ENCODE measurements around the gene LTA4H. TPM values are rescaled to one million over a fixed set of nuclear protein-coding genes. Genes with fewer than 3 reads are reported as not detected.

LTA4H gene
- total and polyA plus RNA-seq, 2 experiments from 2014 or later: 46.2 to 62.9 TPM

DNA sequence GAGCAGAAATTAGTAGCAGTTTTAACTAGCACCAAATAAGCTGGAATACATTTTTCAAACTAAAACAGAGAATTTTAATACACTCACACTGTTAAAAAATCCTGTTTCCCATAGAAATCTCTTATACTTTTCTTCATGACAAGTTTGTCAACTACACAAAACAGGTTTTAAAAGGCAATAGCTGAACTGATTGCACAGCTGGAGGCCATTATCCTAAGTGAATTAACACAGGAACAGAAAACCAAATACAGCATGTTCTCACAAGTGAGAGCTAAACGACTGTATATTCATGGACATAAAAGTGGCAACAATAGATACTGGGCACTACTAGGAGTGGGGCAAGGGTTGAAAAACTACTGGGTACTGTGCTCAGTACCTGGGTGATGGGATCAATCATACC, 27.7 kb downstream of the LTA4H start:
- TF ChIP-seq EZH2 (IDR thresholded peaks at IDR 0.05; ENCODE audit: insufficient read depth, poor library complexity, severe bottlenecking): no peak
- TF ChIP-seq EZH2phosphoT487 (IDR thresholded peaks at IDR 0.05; ENCODE audit: insufficient read depth, low read depth): no peak
- Histone ChIP-seq H3K9me3 (ENCODE audit: low read depth) (no peaks in the 10 kb centered on the region), H3K4me2 (ENCODE audit: unreplicated experiment) (no peak overlapping the region), H2AFZ (no peak overlapping the region), H3K9me2 (ENCODE audit: insufficient read depth) (no peaks in the 10 kb centered on the region), H3K9ac (no peak overlapping the region), H3K4me1 (ENCODE audit: insufficient read depth) (no peaks in the 10 kb centered on the region), H3K4me3 (no peak overlapping the region), H4K20me1 (ENCODE audit: insufficient read depth) (no peaks in the 10 kb centered on the region), H3K27me3 (replicated peaks; ENCODE audit: insufficient read depth) (no peaks in the 10 kb centered on the region), H3K27ac (no peak overlapping the region), H3K36me3 (ENCODE audit: low read depth) (peaks cover 33% of the 10 kb centered on the region), H3K79me2 (ENCODE audit: insufficient read depth) (no peaks in the 10 kb centered on the region), H3F3A (ENCODE audit: insufficient read depth) (no peaks in the 10 kb centered on the region)
- 0 to 14% methylated on average over 1 of the region's 1 CpG for WGBS, 2 experiments (ENCODE audit: low coverage in 1 of 2, low lambda C conversion rate in 2 of 2, missing lambda C conversion rate in 2 of 2)
- in situ Hi-C loops (cut with MboI): no loop called here
- DNase-seq: no peak

DNA sequence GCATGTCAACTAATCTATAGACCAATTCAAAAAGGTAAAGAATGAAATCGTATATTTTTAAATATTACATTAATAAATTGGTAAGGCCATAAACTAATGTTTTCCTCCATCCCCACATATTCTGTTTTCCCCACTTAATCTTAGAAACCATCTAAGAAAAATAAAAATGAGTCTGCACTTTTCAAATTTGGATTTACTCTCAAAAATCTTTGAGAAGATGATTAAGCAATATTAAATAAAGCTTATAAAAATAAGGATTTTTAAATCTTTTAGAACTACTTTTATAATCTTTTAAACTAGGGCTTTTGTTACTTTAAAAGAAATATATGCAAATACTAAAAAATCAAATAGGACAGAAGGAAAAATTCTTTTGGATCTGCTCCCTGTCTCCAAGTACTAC, 28.7 kb downstream of the LTA4H start:
- TF ChIP-seq EZH2phosphoT487 (IDR thresholded peaks at IDR 0.05; ENCODE audit: insufficient read depth, low read depth) (no peak), EZH2 (IDR thresholded peaks at IDR 0.05; ENCODE audit: insufficient read depth, poor library complexity, severe bottlenecking) (no peak)
- DNase-seq: no peak
- H3K9me3 ChIP-seq (ENCODE audit: low read depth): no peaks in the 10 kb centered on the region
- H3K79me2 ChIP-seq (ENCODE audit: insufficient read depth): no peaks in the 10 kb centered on the region
- no peak overlapping the region for H3K9ac ChIP-seq
- H3K36me3 ChIP-seq (ENCODE audit: low read depth): peaks cover 33% of the 10 kb centered on the region
- H3F3A ChIP-seq (ENCODE audit: insufficient read depth): no peaks in the 10 kb centered on the region
- no peak overlapping the region for H2AFZ ChIP-seq
- H3K27me3 ChIP-seq (replicated peaks; ENCODE audit: insufficient read depth): no peaks in the 10 kb centered on the region
- no peak overlapping the region for H3K27ac ChIP-seq
- WGBS, 2 experiments (ENCODE audit: low coverage in 1 of 2, low lambda C conversion rate in 2 of 2, missing lambda C conversion rate in 2 of 2): 82 to 95% methylated on average over 1 of the region's 1 CpG
- H3K4me1 ChIP-seq (ENCODE audit: insufficient read depth): no peaks in the 10 kb centered on the region
- no peaks in the 10 kb centered on the region for H3K9me2 ChIP-seq (ENCODE audit: insufficient read depth)
- H3K4me2 ChIP-seq (ENCODE audit: unreplicated experiment): no peak overlapping the region
- in situ Hi-C loops (cut with MboI): no loop called here
- no peaks in the 10 kb centered on the region for H4K20me1 ChIP-seq (ENCODE audit: insufficient read depth)
- H3K4me3 ChIP-seq: no peak overlapping the region

DNA sequence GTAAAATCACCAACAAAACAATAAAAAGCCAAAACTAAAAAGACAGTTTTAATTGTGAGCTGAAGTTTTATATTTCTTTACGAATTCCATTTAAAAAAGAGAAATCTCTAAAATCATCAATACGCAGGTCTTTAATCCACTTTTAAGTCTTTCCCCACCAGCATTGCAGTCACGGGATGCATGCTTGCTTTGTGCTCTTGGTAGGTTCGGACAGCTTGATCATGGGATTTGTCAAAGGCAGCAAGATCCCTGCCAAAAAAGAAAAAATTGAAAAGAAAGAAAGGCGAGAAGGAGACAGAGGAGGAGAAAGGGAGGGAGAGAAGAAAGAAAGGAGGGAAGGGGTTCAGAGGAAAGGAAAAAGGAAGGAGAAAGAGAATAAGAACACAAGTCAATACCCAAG, 34.5 kb downstream of the LTA4H start:
- Histone ChIP-seq H3K9me3 (ENCODE audit: low read depth) (no peaks in the 10 kb centered on the region), H3F3A (ENCODE audit: insufficient read depth) (no peaks in the 10 kb centered on the region), H3K79me2 (ENCODE audit: insufficient read depth) (no peaks in the 10 kb centered on the region), H3K4me3 (no peak overlapping the region), H3K9me2 (ENCODE audit: insufficient read depth) (no peaks in the 10 kb centered on the region), H3K9ac (no peak overlapping the region), H4K20me1 (ENCODE audit: insufficient read depth) (no peaks in the 10 kb centered on the region), H2AFZ (no peak overlapping the region), H3K36me3 (ENCODE audit: low read depth) (peaks cover 24% of the 10 kb centered on the region), H3K4me1 (ENCODE audit: insufficient read depth) (no peaks in the 10 kb centered on the region), H3K27me3 (replicated peaks; ENCODE audit: insufficient read depth) (no peaks in the 10 kb centered on the region), H3K27ac (no peak overlapping the region), H3K4me2 (ENCODE audit: unreplicated experiment) (no peak overlapping the region)
- in situ Hi-C loops (cut with MboI): no loop called here
- DNase-seq: no peak
- 91 to 95% methylated on average over 5 of the region's 5 CpGs for WGBS, 2 experiments (ENCODE audit: low coverage in 1 of 2, low lambda C conversion rate in 2 of 2, missing lambda C conversion rate in 2 of 2)
- no peak for TF ChIP-seq EZH2phosphoT487 (IDR thresholded peaks at IDR 0.05; ENCODE audit: insufficient read depth, low read depth)
- no peak for TF ChIP-seq EZH2 (IDR thresholded peaks at IDR 0.05; ENCODE audit: insufficient read depth, poor library complexity, severe bottlenecking)

DNA sequence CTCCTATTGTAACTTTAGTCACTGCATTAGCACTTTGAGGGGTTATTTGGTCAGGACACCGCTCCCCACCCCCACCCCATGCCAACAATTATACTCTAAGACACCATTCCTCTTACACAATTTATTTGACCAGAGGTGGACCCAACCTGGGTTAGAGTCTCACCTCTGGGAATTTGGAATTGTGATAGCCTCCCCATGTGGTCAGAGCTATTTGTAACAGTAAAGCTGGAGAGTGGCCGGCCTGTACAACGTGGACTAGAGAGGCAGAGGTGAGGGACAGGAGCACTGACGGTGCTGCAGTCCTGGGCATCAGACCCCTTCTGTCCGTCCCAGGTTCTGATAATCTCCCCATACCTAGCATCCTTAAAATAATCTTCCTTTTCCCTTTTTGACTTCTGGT, 35.9 kb downstream of the LTA4H start:
- DNase-seq: no peak
- H3K27me3 ChIP-seq (replicated peaks; ENCODE audit: insufficient read depth): no peaks in the 10 kb centered on the region
- H3K9me3 ChIP-seq (ENCODE audit: low read depth): no peaks in the 10 kb centered on the region
- peaks cover 17% of the 10 kb centered on the region for H3K36me3 ChIP-seq (ENCODE audit: low read depth)
- no peak overlapping the region for H3K4me2 ChIP-seq (ENCODE audit: unreplicated experiment)
- no peak overlapping the region for H2AFZ ChIP-seq
- TF ChIP-seq EZH2 (IDR thresholded peaks at IDR 0.05; ENCODE audit: insufficient read depth, poor library complexity, severe bottlenecking) (no peak), EZH2phosphoT487 (IDR thresholded peaks at IDR 0.05; ENCODE audit: insufficient read depth, low read depth) (no peak)
- no peaks in the 10 kb centered on the region for H3K79me2 ChIP-seq (ENCODE audit: insufficient read depth)
- in situ Hi-C loops (cut with MboI): loop anchor here (25.0 kb wide), 1 partner anchor 387 kb away; no protein-coding TSS in a partner anchor
- no peak overlapping the region for H3K4me3 ChIP-seq
- no peaks in the 10 kb centered on the region for H3K9me2 ChIP-seq (ENCODE audit: insufficient read depth)
- H3K27ac ChIP-seq: no peak overlapping the region
- no peaks in the 10 kb centered on the region for H3K4me1 ChIP-seq (ENCODE audit: insufficient read depth)
- WGBS, 2 experiments (ENCODE audit: low coverage in 1 of 2, low lambda C conversion rate in 2 of 2, missing lambda C conversion rate in 2 of 2): 65 to 69% methylated on average over 5 of the region's 5 CpGs
- no peaks in the 10 kb centered on the region for H4K20me1 ChIP-seq (ENCODE audit: insufficient read depth)
- H3K9ac ChIP-seq: no peak overlapping the region
- H3F3A ChIP-seq (ENCODE audit: insufficient read depth): no peaks in the 10 kb centered on the region
